ENCODE measurements around the gene USP53. TPM values are rescaled to one million over a fixed set of nuclear protein-coding genes. Genes with fewer than 3 reads are reported as not detected.
"Not testable (repeated sequence)": the region's sequence is repeated elsewhere in the genome, so short reads cannot be mapped to it uniquely, and the experiment has no call there.

The USP53 gene
- 10 to 100 TPM; 17.3 to 26.4 (median 21.2) TPM for total RNA-seq
- total RNA-seq (2013) = 23.0 TPM
- total RNA-seq = 33.4 to 267 (median 69.3) reads per million in 29 experiments

GRCh38 chr4:119212234-119212963 is at the start of gene USP53:
USP53 (plus strand) TSS chr4:119212713; CDS start chr4:119239760, 27,047 bp downstream.
- ChIA-PET POLR2A (interaction anchor here in 1 of 2 donors (0.6 to 1.0 kb wide), 4 partner anchors 18 to 242 kb away, joined by 3 to 7 read pairs (median 4); no protein-coding TSS in a partner anchor), CTCF (interaction anchor here in 1 of 2 donors (1.2 to 1.5 kb wide), 3 partner anchors 30 to 86 kb away, joined by 3 to 5 read pairs (median 3); no protein-coding TSS in a partner anchor)
- Mint-ChIP-seq H3K27me3 (no peaks in the 10 kb centered on the region), H3K9me3 (no peaks in the 10 kb centered on the region), H3K36me3 (peaks cover 3% of the 10 kb centered on the region), H3K4me3 (peak within 1 kb of the TSS; percentile 96 to 99 (median 98)), H3K27ac (peak within 1 kb of the TSS; percentile 96 to 98), H3K4me1 (peaks cover 41 to 48% (median 47%) of the 10 kb centered on the region in 3 donors)
- H3K27ac ChIP-seq (ENCODE audit: low read length) = peak within 1 kb of the TSS; percentile 65
- H3K9me3 ChIP-seq = no peaks in the 10 kb centered on the region
- no peaks in the 10 kb centered on the region for H3K27me3 ChIP-seq (replicated peaks in 1 of 2; ENCODE audit: control insufficient read depth in 2 of 2, extremely low read depth in 1 of 2, insufficient read depth in 2 of 2, low read length in 1 of 2)
- ATAC-seq (replicated peaks in 1 of 4) = peak; percentile 92 to 97 (median 94)
- peaks cover 3 to 8% of the 10 kb centered on the region in 2 experiments for H3K4me1 ChIP-seq (ENCODE audit: control insufficient read depth in 1 of 2, extremely low read depth in 1 of 2, insufficient read depth in 2 of 2, low read length in 2 of 2)
- DNase-seq = peak; percentile 93 to 98 (median 96)
- peak within 1 kb of the TSS; percentile 76 to 80 for H3K4me3 ChIP-seq (ENCODE audit: control insufficient read depth in 1 of 2, extremely low read depth in 1 of 2, low read length in 1 of 2)
- peaks cover 0 to under 1% of the 10 kb centered on the region in 2 donors for H3K36me3 ChIP-seq (ENCODE audit: control insufficient read depth in 2 of 2, extremely low read depth in 1 of 2, insufficient read depth in 1 of 2, low read length in 1 of 2)
- under 1% methylated on average over 55 of the region's 55 CpGs for WGBS (ENCODE audit: insufficient coverage)

- no CpG with 5 or more reads among the region's 3 CpGs for WGBS (ENCODE audit: insufficient coverage)
- ATAC-seq (replicated peaks in 1 of 4) (no peak), DNase-seq (no peak)
- H3K9me3 ChIP-seq = no peaks in the 10 kb centered on the region
- Mint-ChIP-seq H3K9me3 (no peaks in the 10 kb centered on the region), H3K4me1 (no peaks in the 10 kb centered on the region), H3K36me3 (no peaks in the 10 kb centered on the region), H3K4me3 (no peak overlapping the region), H3K27ac (no peak overlapping the region), H3K27me3 (peaks cover 5 to 9% of the 10 kb centered on the region in 2 donors)
- H3K27me3 ChIP-seq (replicated peaks in 1 of 2; ENCODE audit: control insufficient read depth in 2 of 2, extremely low read depth in 1 of 2, insufficient read depth in 2 of 2, low read length in 1 of 2) = peaks cover 0 to 3% of the 10 kb centered on the region in 2 experiments
- no peaks in the 10 kb centered on the region for H3K4me1 ChIP-seq (ENCODE audit: control insufficient read depth in 1 of 2, extremely low read depth in 1 of 2, insufficient read depth in 2 of 2, low read length in 2 of 2)
- ChIA-PET POLR2A (no interaction called here), CTCF (interaction anchor here (0.6 kb wide), 2 partner anchors 155 to 714 kb away, joined by 3 to 8 read pairs; no protein-coding TSS in a partner anchor)
- H3K36me3 ChIP-seq (ENCODE audit: control insufficient read depth in 2 of 2, extremely low read depth in 1 of 2, insufficient read depth in 1 of 2, low read length in 1 of 2) = no peaks in the 10 kb centered on the region
- no peak overlapping the region for H3K4me3 ChIP-seq (ENCODE audit: control insufficient read depth in 1 of 2, extremely low read depth in 1 of 2, low read length in 1 of 2)
- no peak overlapping the region for H3K27ac ChIP-seq (ENCODE audit: low read length)
These were observed 46.7 kb upstream of the USP53 start for GRCh38 chr4:119165767-119166166.

DNA sequence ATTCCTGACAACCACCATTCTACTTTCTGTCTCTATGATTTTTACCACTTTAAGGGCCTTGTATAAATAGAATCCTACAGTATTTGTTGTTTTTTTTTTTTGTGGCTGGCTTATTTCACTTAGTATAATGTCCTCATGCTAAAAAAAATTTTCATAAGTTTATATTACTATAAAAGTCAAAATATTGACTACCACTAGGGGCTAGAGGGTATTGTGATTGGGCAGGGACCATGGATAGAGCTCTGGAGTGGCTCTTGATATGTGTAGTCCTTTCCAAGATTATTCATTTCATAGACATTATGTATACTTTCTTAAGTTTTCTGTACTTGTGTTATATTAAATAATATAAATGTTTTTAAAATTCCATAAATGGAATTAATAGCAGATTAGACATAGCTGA is 42.3 kb upstream of the USP53 start:
- H3K4me3 ChIP-seq (ENCODE audit: control insufficient read depth in 1 of 2, extremely low read depth in 1 of 2, low read length in 1 of 2) = no peak overlapping the region
- DNase-seq (no peak), ATAC-seq (replicated peaks in 1 of 4) (no peak)
- Mint-ChIP-seq H3K27me3 (peaks cover 0 to 2% of the 10 kb centered on the region in 2 donors), H3K27ac (no peak overlapping the region), H3K4me3 (no peak overlapping the region), H3K9me3 (no peaks in the 10 kb centered on the region), H3K4me1 (no peaks in the 10 kb centered on the region), H3K36me3 (no peaks in the 10 kb centered on the region)
- H3K36me3 ChIP-seq (ENCODE audit: control insufficient read depth in 2 of 2, extremely low read depth in 1 of 2, insufficient read depth in 1 of 2, low read length in 1 of 2) = no peaks in the 10 kb centered on the region
- no peak overlapping the region for H3K27ac ChIP-seq (ENCODE audit: low read length)
- H3K9me3 ChIP-seq = no peaks in the 10 kb centered on the region
- H3K4me1 ChIP-seq (ENCODE audit: control insufficient read depth in 1 of 2, extremely low read depth in 1 of 2, insufficient read depth in 2 of 2, low read length in 2 of 2) = no peaks in the 10 kb centered on the region
- CTCF ChIA-PET = no interaction called here
- no peaks in the 10 kb centered on the region for H3K27me3 ChIP-seq (replicated peaks in 1 of 2; ENCODE audit: control insufficient read depth in 2 of 2, extremely low read depth in 1 of 2, insufficient read depth in 2 of 2, low read length in 1 of 2)
- POLR2A ChIA-PET = no interaction called here

GRCh38 chr4:119172223-119172622 is 40.3 kb upstream of the USP53 start:
- no peak overlapping the region for H3K4me3 ChIP-seq (ENCODE audit: control insufficient read depth in 1 of 2, extremely low read depth in 1 of 2, low read length in 1 of 2)
- Mint-ChIP-seq H3K27ac (no peak overlapping the region), H3K36me3 (no peaks in the 10 kb centered on the region), H3K9me3 (no peaks in the 10 kb centered on the region), H3K4me3 (no peak overlapping the region), H3K4me1 (no peaks in the 10 kb centered on the region), H3K27me3 (peaks cover 0 to 4% of the 10 kb centered on the region in 2 donors)
- no peaks in the 10 kb centered on the region for H3K27me3 ChIP-seq (replicated peaks in 1 of 2; ENCODE audit: control insufficient read depth in 2 of 2, extremely low read depth in 1 of 2, insufficient read depth in 2 of 2, low read length in 1 of 2)
- POLR2A ChIA-PET = no interaction called here
- no peaks in the 10 kb centered on the region for H3K36me3 ChIP-seq (ENCODE audit: control insufficient read depth in 2 of 2, extremely low read depth in 1 of 2, insufficient read depth in 1 of 2, low read length in 1 of 2)
- H3K9me3 ChIP-seq = no peaks in the 10 kb centered on the region
- H3K4me1 ChIP-seq (ENCODE audit: control insufficient read depth in 1 of 2, extremely low read depth in 1 of 2, insufficient read depth in 2 of 2, low read length in 2 of 2) = no peaks in the 10 kb centered on the region
- CTCF ChIA-PET = interaction anchor here in 1 of 2 donors (0.6 kb wide), 1 partner anchor 11 kb away, joined by 3 read pairs; no protein-coding TSS in a partner anchor
- WGBS (ENCODE audit: insufficient coverage) = 92% methylated on average over 4 of the region's 7 CpGs
- ATAC-seq (replicated peaks in 1 of 4) = no peak
- no peak overlapping the region for H3K27ac ChIP-seq (ENCODE audit: low read length)
- DNase-seq = no peak

- CTCF ChIA-PET; H3K4me3 ChIP-seq (ENCODE audit: control insufficient read depth in 1 of 2, extremely low read depth in 1 of 2, low read length in 1 of 2); H3K4me1 ChIP-seq (ENCODE audit: control insufficient read depth in 1 of 2, extremely low read depth in 1 of 2, insufficient read depth in 2 of 2, low read length in 2 of 2); H3K27me3 ChIP-seq (replicated peaks in 1 of 2; ENCODE audit: control insufficient read depth in 2 of 2, extremely low read depth in 1 of 2, insufficient read depth in 2 of 2, low read length in 1 of 2); H3K4me3 Mint-ChIP-seq; H3K9me3 Mint-ChIP-seq; H3K36me3 ChIP-seq (ENCODE audit: control insufficient read depth in 2 of 2, extremely low read depth in 1 of 2, insufficient read depth in 1 of 2, low read length in 1 of 2); H3K27ac Mint-ChIP-seq; H3K27ac ChIP-seq (ENCODE audit: low read length); ATAC-seq (replicated peaks in 1 of 4); H3K9me3 ChIP-seq; POLR2A ChIA-PET; DNase-seq; H3K36me3 Mint-ChIP-seq; H3K4me1 Mint-ChIP-seq: not testable (repeated sequence)
- 90% methylated on average over 21 of the region's 30 CpGs for WGBS (ENCODE audit: insufficient coverage)
- peaks cover 4 to 14% of the 10 kb centered on the region in 2 donors for H3K27me3 Mint-ChIP-seq
These were observed 38.7 kb upstream of the USP53 start for GRCh38 chr4:119173729-119174361.

DNA sequence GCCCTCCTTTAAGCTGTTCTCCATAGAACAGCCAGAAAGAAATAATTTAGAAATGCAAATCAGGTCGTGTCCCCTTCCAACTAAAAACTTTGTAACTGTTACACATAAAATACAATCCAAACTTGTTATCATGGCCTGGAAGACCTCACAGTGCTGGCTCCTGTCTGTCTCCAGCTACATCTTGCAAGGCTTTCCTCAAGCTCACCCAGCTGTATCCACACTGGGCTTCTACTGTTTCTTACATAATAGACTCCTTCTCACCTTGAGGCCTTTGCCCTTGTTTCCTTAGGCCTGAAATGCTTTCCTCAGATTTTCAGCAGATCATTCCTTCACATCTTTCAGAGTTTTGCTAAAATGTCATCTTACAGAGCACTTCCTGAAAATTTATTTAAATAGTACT is 33.5 kb upstream of the USP53 start:
- H3K9me3 ChIP-seq = no peaks in the 10 kb centered on the region
- ChIA-PET CTCF (no interaction called here), POLR2A (interaction anchor here in 1 of 2 donors (0.5 kb wide), 1 partner anchor 60 kb away, joined by 5 read pairs; no protein-coding TSS in a partner anchor)
- H3K4me1 ChIP-seq (ENCODE audit: control insufficient read depth in 1 of 2, extremely low read depth in 1 of 2, insufficient read depth in 2 of 2, low read length in 2 of 2) = no peaks in the 10 kb centered on the region
- Mint-ChIP-seq H3K36me3 (no peaks in the 10 kb centered on the region), H3K27ac (no peak overlapping the region), H3K4me1 (no peaks in the 10 kb centered on the region), H3K9me3 (no peaks in the 10 kb centered on the region), H3K27me3 (peaks cover 11 to 18% of the 10 kb centered on the region in 2 donors), H3K4me3 (no peak overlapping the region)
- DNase-seq (no peak), ATAC-seq (replicated peaks in 1 of 4) (no peak)
- 50% methylated on average over 1 of the region's 1 CpG for WGBS (ENCODE audit: insufficient coverage)
- no peak overlapping the region for H3K27ac ChIP-seq (ENCODE audit: low read length)
- no peaks in the 10 kb centered on the region for H3K36me3 ChIP-seq (ENCODE audit: control insufficient read depth in 2 of 2, extremely low read depth in 1 of 2, insufficient read depth in 1 of 2, low read length in 1 of 2)
- H3K4me3 ChIP-seq (ENCODE audit: control insufficient read depth in 1 of 2, extremely low read depth in 1 of 2, low read length in 1 of 2) = no peak overlapping the region
- H3K27me3 ChIP-seq (replicated peaks in 1 of 2; ENCODE audit: control insufficient read depth in 2 of 2, extremely low read depth in 1 of 2, insufficient read depth in 2 of 2, low read length in 1 of 2) = no peaks in the 10 kb centered on the region

Measured in T-cell (primary cell).